SU-DHL-6 (cell line): ENCODE data around the gene SDK1.
A peak's percentile ranks its signal among the peaks of the same experiment; 100 is the strongest.

ENCODE experiments used
- H2AFZ ChIP-seq: fragments of 200-600 bp; sonication (generic); 2 replicates; pipeline ENCODE4 v1.6.1; 2014; ENCODE audit warnings: low read depth, mild to moderate bottlenecking, moderate library complexity, mixed read lengths, antibody characterized with exemption, low read length; ENCODE audit not compliant: severe bottlenecking
- H3F3A ChIP-seq: fragments of 200-600 bp; shearing (Covaris generic); 2 replicates; pipeline ENCODE4 v1.6.0; 2016; ENCODE audit warnings: antibody characterized with exemption, mild to moderate bottlenecking; ENCODE audit not compliant: insufficient read depth
- H3K27ac ChIP-seq: fragments of 200-600 bp; sonication (generic); 2 replicates; pipeline ENCODE4 v1.5.1; 2016; ENCODE audit warnings: low read depth, mild to moderate bottlenecking, low read length, moderate library complexity, mixed read lengths
- H3K27me3 ChIP-seq: fragments of 200-600 bp; sonication (generic), shearing (Covaris generic); 2 replicates; pipeline ENCODE4 v1.6.0; 2014; ENCODE audit warnings: mild to moderate bottlenecking, low read length
- H3K36me3 ChIP-seq: fragments of 200-600 bp; sonication (generic); 2 replicates; pipeline ENCODE4 v1.6.1; 2014; ENCODE audit warnings: mild to moderate bottlenecking, low read length, mixed read lengths
- H3K4me2 ChIP-seq: fragments of 300-600, 200-600 bp; shearing (Covaris generic), sonication (generic); 2 replicates; pipeline ENCODE4 v1.6.0; 2014; ENCODE audit warnings: low read length, low read depth, mild to moderate bottlenecking; ENCODE audit not compliant: poor library complexity, severe bottlenecking
- H3K4me3 ChIP-seq: fragments of 200-600 bp; sonication (generic); 2 replicates; pipeline ENCODE4 v1.5.1; 2014; ENCODE audit warnings: antibody characterized with exemption, low read length, mild to moderate bottlenecking, mixed read lengths; ENCODE audit not compliant: insufficient read depth, poor library complexity, severe bottlenecking
- H3K79me2 ChIP-seq: fragments of 200-600 bp; sonication (generic); 2 replicates; pipeline ENCODE4 v1.6.1; 2014; ENCODE audit warnings: mild to moderate bottlenecking, low read length, moderate library complexity; ENCODE audit not compliant: insufficient read depth
- H3K9ac ChIP-seq: fragments of 200-600 bp; sonication (generic); 2 replicates; pipeline ENCODE4 v1.7.0; 2014; ENCODE audit warnings: mild to moderate bottlenecking, low read length
- H3K9me2 ChIP-seq: fragments of 200-600 bp; sonication (generic); replicated peaks from 2 replicates; pipeline ENCODE4 v1.6.1; 2014; ENCODE audit warnings: low read length; ENCODE audit not compliant: insufficient read depth
- H3K9me3 ChIP-seq: fragments of 200-600 bp; sonication (generic); 2 replicates; pipeline ENCODE4 v1.6.1; 2014; ENCODE audit warnings: low read length, mixed read lengths; ENCODE audit not compliant: insufficient read depth
- H4K20me1 ChIP-seq: fragments of 200-600 bp; sonication (generic); 2 replicates; pipeline ENCODE4 v1.6.1; 2014; ENCODE audit warnings: low read depth, mild to moderate bottlenecking, antibody characterized with exemption, low read length, moderate library complexity, mixed read lengths
- EZH2phosphoT487 ChIP-seq: fragments of 200-600 bp; sonication (generic), shearing (Covaris generic); conservative IDR thresholded peaks from 2 replicates; pipeline ENCODE4 v1.6.1; 2018; ENCODE audit warnings: mild to moderate bottlenecking, antibody characterized with exemption, low read length, moderate library complexity, mixed read lengths
- TF ChIP-seq, protein P1 (sequence below): fragments of 200-600 bp; sonication (generic); IDR thresholded peaks from one replicate; pipeline ENCODE4 v1.5.1; 2017; ENCODE audit warnings: antibody characterized with exemption, mild to moderate bottlenecking, low read length, moderate library complexity; ENCODE audit not compliant: insufficient read depth, poor library complexity, severe bottlenecking

Gene SDK1

DNA sequence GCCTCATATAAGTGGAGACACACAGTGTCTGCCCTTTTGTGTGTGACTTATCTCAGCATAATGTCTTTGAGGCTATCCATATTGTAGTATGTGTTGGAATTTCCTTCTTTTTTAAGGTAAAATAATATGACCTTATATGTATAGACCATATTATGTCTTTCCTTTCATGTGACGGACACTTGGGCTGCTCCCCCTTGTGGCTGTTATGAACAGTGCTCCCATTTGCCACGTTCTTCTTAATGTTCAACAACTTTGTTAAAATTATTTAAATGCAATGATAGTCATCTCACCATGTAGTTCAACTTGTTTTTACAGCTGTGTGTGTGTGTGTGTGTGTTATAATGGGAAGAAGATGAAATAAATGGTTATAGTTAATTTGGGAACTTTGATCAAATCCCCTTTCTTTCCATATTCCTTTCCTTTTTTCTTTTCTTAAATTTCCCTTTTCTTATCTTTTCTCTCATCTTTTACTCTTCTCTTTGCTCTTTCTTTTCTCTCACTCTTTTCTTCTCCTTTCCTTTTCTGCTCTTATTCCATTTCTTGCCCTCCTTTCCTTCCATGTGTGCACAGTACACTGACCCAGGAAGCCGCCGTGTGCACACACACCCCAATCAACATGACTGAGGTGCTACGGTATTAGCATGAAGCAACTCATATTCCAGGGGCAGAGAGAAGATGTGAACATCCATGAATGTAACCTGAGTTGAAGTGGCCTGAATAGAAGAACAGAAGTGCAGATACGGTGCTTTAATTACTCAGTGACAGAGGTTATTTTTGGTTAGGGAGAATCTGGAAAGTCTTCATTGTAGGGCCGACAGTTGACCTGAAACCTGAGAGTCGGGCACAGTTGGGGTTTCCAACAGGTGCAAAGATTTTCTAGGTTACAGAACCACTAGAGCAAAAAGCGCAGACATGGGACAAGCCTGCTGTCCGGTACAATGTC, 596.6 kb downstream of the SDK1 start:
- no peak overlapping the region for H3K4me2 ChIP-seq
- no peaks in the 10 kb centered on the region for H3F3A ChIP-seq
- no peak overlapping the region for H2AFZ ChIP-seq

DNA sequence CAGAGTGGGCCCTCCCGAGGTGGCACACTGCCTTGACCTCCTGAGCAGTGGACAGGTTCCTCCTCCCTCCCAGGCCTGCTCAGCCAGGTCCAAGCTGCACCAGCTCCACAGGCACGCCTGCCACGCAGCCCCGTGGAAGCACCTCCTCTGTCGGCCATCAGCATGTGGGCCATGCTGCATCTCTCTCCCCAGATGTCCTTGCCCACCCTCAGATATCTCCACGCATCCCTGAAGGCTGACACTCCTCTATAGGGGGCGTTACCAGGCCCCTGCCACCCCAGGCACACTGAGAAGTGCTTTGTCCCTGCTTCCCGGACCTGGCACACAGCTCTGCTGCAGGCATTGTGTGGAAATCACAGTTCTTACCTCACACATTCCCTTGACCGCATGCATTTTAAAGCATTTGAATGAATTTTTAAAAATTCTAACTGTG, 598.5 kb downstream of the SDK1 start:
- Histone ChIP-seq H3K36me3 (no peaks in the 10 kb centered on the region), H3K27ac (no peak overlapping the region), H3K4me3 (no peak overlapping the region), H3K4me2 (no peak overlapping the region), H3K27me3 (no peaks in the 10 kb centered on the region), H3F3A (no peaks in the 10 kb centered on the region), H3K79me2 (no peaks in the 10 kb centered on the region), H3K9ac (no peak overlapping the region), H4K20me1 (no peaks in the 10 kb centered on the region), H3K9me3 (no peaks in the 10 kb centered on the region), H3K9me2 (no peaks in the 10 kb centered on the region), H2AFZ (no peak overlapping the region)
- TF ChIP-seq, protein P1, sequence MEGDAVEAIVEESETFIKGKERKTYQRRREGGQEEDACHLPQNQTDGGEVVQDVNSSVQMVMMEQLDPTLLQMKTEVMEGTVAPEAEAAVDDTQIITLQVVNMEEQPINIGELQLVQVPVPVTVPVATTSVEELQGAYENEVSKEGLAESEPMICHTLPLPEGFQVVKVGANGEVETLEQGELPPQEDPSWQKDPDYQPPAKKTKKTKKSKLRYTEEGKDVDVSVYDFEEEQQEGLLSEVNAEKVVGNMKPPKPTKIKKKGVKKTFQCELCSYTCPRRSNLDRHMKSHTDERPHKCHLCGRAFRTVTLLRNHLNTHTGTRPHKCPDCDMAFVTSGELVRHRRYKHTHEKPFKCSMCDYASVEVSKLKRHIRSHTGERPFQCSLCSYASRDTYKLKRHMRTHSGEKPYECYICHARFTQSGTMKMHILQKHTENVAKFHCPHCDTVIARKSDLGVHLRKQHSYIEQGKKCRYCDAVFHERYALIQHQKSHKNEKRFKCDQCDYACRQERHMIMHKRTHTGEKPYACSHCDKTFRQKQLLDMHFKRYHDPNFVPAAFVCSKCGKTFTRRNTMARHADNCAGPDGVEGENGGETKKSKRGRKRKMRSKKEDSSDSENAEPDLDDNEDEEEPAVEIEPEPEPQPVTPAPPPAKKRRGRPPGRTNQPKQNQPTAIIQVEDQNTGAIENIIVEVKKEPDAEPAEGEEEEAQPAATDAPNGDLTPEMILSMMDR, result no peak
- no peak for TF ChIP-seq EZH2phosphoT487

More for the DNA sequence above, 596.6 kb downstream of the SDK1 start:
- no peaks in the 10 kb centered on the region for H3K27me3 ChIP-seq
- no peaks in the 10 kb centered on the region for H3K9me2 ChIP-seq
- no peaks in the 10 kb centered on the region for H3K79me2 ChIP-seq
- no peak for TF ChIP-seq EZH2phosphoT487
- TF ChIP-seq, protein P1, result peak; percentile 97
- H3K4me3 ChIP-seq, result no peak overlapping the region
- no peaks in the 10 kb centered on the region for H3K36me3 ChIP-seq
- H3K27ac ChIP-seq, result no peak overlapping the region
- H4K20me1 ChIP-seq, result no peaks in the 10 kb centered on the region
- H3K9me3 ChIP-seq, result no peaks in the 10 kb centered on the region
- H3K9ac ChIP-seq, result no peak overlapping the region

DNA sequence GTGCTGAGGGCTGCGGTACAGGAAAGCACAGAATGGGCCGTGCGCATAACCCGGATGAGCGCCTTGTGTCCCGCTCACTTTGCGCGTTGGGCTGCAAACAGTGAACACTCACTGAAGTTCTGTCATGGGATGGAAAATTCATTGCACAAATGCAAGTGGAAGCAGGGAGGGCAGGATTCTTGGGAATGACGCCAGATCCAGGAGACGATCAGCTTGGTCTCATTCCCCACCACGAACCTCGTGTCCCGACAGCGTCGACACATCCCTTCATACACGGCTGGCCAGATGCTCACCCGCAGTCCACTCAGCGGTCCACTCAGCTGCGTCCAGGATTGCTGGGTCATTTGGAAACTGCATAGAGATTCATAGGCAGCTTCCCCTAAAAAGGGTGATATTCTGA, 607.1 kb downstream of the SDK1 start:
- H3K27me3 ChIP-seq, result no peaks in the 10 kb centered on the region
- H3F3A ChIP-seq, result no peaks in the 10 kb centered on the region
- no peaks in the 10 kb centered on the region for H3K36me3 ChIP-seq
- no peak overlapping the region for H3K27ac ChIP-seq
- no peak overlapping the region for H3K4me3 ChIP-seq
- H4K20me1 ChIP-seq, result no peaks in the 10 kb centered on the region
- no peaks in the 10 kb centered on the region for H3K9me2 ChIP-seq
- no peaks in the 10 kb centered on the region for H3K9me3 ChIP-seq
- H3K4me2 ChIP-seq, result no peak overlapping the region
- H3K79me2 ChIP-seq, result no peaks in the 10 kb centered on the region
- TF ChIP-seq EZH2phosphoT487, result no peak
- TF ChIP-seq, protein P1, result no peak
- no peak overlapping the region for H2AFZ ChIP-seq
- H3K9ac ChIP-seq, result no peak overlapping the region
